PC-9 (cell line): ENCODE measurements around the gene BCL11B. TPM values are rescaled to one million over a fixed set of nuclear protein-coding genes. Genes with fewer than 3 reads are reported as not detected.

Source experiments
- BruUV-seq: library from RNA; stranded (reverse); fragments of 400-500 nt; replicated peaks from 2 replicates; lab custom pipeline; 2021; lab: Mats Ljungman, UMichigan
- CTCF ChIA-PET: fragments of 300-600 bp; sonication (Branson Sonifier 250); formaldehyde crosslinking; loops from one replicate; lab custom pipeline; 2022; ENCODE audit warnings: antibody characterized with exemption; lab: Charles Lee
- POLR2A ChIA-PET: fragments of 300-600 bp; sonication (Branson Sonifier 250); formaldehyde crosslinking; loops from one replicate; lab custom pipeline; 2022; ENCODE audit warnings: antibody characterized with exemption; ENCODE audit not compliant: unreplicated experiment; lab: Charles Lee
- DNase-seq, 2 experiments: peaks; one replicate each; pipeline versions ENCODE4 v3.0.0 to v3.0.0-alpha.2; 2015 to 2022; ENCODE audit warnings: mixed read lengths in 1 of 2
- H2AFZ ChIP-seq: fragments of 200-600 bp; sonication (generic); 2 replicates; pipeline ENCODE4 v1.8.1; 2017; ENCODE audit warnings: antibody characterized with exemption
- H3F3A ChIP-seq: fragments of 200-600 bp; sonication (generic); 2 replicates; pipeline ENCODE4 v1.8.1; 2017; ENCODE audit warnings: antibody characterized with exemption, mild to moderate bottlenecking, low read depth; ENCODE audit not compliant: insufficient read depth
- H3K27ac ChIP-seq: fragments of 200-600 bp; sonication (generic); 2 replicates; pipeline ENCODE4 v1.6.1; 2016; ENCODE audit warnings: mixed run types
- H3K27me3 ChIP-seq: fragments of 200-600 bp; sonication (generic); 2 replicates; pipeline ENCODE4 v1.6.1; 2016; ENCODE audit warnings: low read depth, mixed run types; ENCODE audit not compliant: insufficient read depth
- H3K36me3 ChIP-seq: fragments of 200-600 bp; sonication (generic); 2 replicates; pipeline ENCODE4 v1.6.1; 2016; ENCODE audit warnings: low read depth, mixed run types
- H3K4me1 ChIP-seq: fragments of 200-600 bp; sonication (generic); replicated peaks from 2 replicates; pipeline ENCODE4 v1.6.1; 2016; ENCODE audit warnings: mixed run types; ENCODE audit not compliant: insufficient read depth
- H3K4me2 ChIP-seq: fragments of 200-600 bp; sonication (generic); 2 replicates; pipeline ENCODE4 v1.6.1; 2017; ENCODE audit warnings: mixed run types
- H3K4me3 ChIP-seq: fragments of 200-600 bp; sonication (generic); 2 replicates; pipeline ENCODE4 v1.6.1; 2016; ENCODE audit warnings: mixed run types
- H3K79me2 ChIP-seq: fragments of 200-600 bp; sonication (generic); 2 replicates; pipeline ENCODE4 v1.6.1; 2017; ENCODE audit warnings: low read depth, mixed run types
- H3K9me2 ChIP-seq: fragments of 200-600 bp; sonication (generic); 2 replicates; pipeline ENCODE4 v1.8.1; 2017; ENCODE audit warnings: mild to moderate bottlenecking; ENCODE audit not compliant: insufficient read depth
- H3K9me3 ChIP-seq: fragments of 200-600 bp; sonication (generic); 2 replicates; pipeline ENCODE4 v1.8.1; 2016; ENCODE audit warnings: low read depth; ENCODE audit not compliant: insufficient read depth
- H4K20me1 ChIP-seq: fragments of 200-600 bp; sonication (generic); 2 replicates; pipeline ENCODE4 v1.8.1; 2017; ENCODE audit not compliant: insufficient read depth
- EZH2 ChIP-seq: fragments of 200-600 bp; sonication (generic); IDR thresholded peaks from 2 replicates; pipeline ENCODE4 v1.8.0; 2017; ENCODE audit warnings: antibody characterized with exemption, low read depth
- intact Hi-C: fragments of 100-400 bp; cut with micrococcal nuclease; formaldehyde crosslinking; loops from one replicate; pipeline ENCODE4 v1.10.0; 2022; ENCODE audit not compliant: unreplicated experiment
- total RNA-seq: library from RNA; stranded (reverse); gene quantifications from 2 replicates; pipeline ENCODE4 v1.2.3, GENCODE V29; 2021
- TF ChIP-seq, protein P1 (sequence below): fragments of 200-600 bp; sonication (generic); conservative IDR thresholded peaks from 2 replicates; pipeline ENCODE4 v1.6.1; 2017; ENCODE audit warnings: mixed run types, antibody characterized with exemption, mild to moderate bottlenecking, moderate library complexity

Gene BCL11B
- total RNA-seq, 1 experiment from 2014 or later: not detected

DNA sequence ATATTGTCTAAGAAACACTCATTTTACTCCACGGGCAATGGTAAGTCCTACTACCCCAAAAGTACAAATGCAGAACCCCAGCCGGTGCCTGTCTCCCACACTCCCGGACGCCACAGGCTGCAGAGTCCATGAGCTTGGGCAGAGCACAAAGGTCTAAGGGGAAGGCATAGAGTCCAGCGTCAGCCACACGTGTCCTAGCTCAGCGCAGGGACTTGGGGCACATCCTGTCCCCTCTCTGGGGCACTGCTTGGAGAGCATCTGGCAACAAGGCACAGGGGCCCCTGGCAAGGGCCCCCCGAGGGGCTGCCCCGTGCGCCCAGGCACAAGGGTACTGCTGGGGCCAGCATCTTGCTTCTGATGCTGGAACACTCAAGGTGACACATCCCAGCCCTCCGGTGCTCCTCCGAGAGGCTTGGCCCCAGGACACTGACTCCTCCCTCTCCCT, 58.4 kb downstream of the BCL11B start:
- Histone ChIP-seq H3K79me2 (no peaks in the 10 kb centered on the region), H3K4me2 (no peak overlapping the region), H3K36me3 (no peaks in the 10 kb centered on the region), H3K4me3 (no peak overlapping the region), H3F3A (no peaks in the 10 kb centered on the region), H4K20me1 (no peaks in the 10 kb centered on the region), H3K4me1 (no peaks in the 10 kb centered on the region), H2AFZ (no peak overlapping the region), H3K27ac (no peak overlapping the region), H3K27me3 (peaks cover 48% of the 10 kb centered on the region), H3K9me3 (no peaks in the 10 kb centered on the region), H3K9me2 (no peaks in the 10 kb centered on the region)
- intact Hi-C loops: no loop called here
- no peak for DNase-seq
- TF ChIP-seq EZH2: no peak
- TF ChIP-seq, protein P1, sequence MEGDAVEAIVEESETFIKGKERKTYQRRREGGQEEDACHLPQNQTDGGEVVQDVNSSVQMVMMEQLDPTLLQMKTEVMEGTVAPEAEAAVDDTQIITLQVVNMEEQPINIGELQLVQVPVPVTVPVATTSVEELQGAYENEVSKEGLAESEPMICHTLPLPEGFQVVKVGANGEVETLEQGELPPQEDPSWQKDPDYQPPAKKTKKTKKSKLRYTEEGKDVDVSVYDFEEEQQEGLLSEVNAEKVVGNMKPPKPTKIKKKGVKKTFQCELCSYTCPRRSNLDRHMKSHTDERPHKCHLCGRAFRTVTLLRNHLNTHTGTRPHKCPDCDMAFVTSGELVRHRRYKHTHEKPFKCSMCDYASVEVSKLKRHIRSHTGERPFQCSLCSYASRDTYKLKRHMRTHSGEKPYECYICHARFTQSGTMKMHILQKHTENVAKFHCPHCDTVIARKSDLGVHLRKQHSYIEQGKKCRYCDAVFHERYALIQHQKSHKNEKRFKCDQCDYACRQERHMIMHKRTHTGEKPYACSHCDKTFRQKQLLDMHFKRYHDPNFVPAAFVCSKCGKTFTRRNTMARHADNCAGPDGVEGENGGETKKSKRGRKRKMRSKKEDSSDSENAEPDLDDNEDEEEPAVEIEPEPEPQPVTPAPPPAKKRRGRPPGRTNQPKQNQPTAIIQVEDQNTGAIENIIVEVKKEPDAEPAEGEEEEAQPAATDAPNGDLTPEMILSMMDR: no peak
- ChIA-PET POLR2A (no interaction called here), CTCF (no interaction called here)
- BruUV-seq: no TSS peak

DNA sequence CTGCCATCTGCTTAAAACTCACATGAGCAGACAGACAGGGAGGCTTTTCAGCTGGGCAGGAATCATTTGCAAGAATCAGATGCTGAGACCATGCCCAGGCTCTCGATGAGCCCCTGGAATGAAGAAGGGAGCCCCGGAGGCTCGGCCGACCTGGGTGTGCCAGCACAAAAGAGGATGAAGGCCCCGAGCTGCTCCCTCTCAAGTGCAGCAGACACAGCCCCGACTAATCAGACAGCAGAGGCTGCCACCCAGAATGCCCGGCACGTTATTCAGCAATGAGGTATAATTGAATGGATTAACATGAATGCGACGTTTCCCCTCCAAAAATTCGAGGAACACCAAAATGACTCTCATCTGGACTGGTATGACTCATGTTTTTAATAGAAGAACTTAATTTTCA, 58.9 kb downstream of the BCL11B start:
- no peak overlapping the region for H3K4me2 ChIP-seq
- H3K79me2 ChIP-seq: no peaks in the 10 kb centered on the region
- H3K36me3 ChIP-seq: no peaks in the 10 kb centered on the region
- no peaks in the 10 kb centered on the region for H3K4me1 ChIP-seq
- DNase-seq: no peak
- H3K27me3 ChIP-seq: peaks cover 51% of the 10 kb centered on the region
- no peaks in the 10 kb centered on the region for H3K9me3 ChIP-seq
- no TSS peak for BruUV-seq
- no peaks in the 10 kb centered on the region for H4K20me1 ChIP-seq
- H2AFZ ChIP-seq: no peak overlapping the region
- no peak overlapping the region for H3K4me3 ChIP-seq
- TF ChIP-seq EZH2: no peak
- TF ChIP-seq, protein P1: no peak
- no peak overlapping the region for H3K27ac ChIP-seq
- H3F3A ChIP-seq: no peaks in the 10 kb centered on the region
- H3K9me2 ChIP-seq: no peaks in the 10 kb centered on the region
- intact Hi-C loops: no loop called here
- POLR2A ChIA-PET: no interaction called here
- CTCF ChIA-PET: no interaction called here

DNA sequence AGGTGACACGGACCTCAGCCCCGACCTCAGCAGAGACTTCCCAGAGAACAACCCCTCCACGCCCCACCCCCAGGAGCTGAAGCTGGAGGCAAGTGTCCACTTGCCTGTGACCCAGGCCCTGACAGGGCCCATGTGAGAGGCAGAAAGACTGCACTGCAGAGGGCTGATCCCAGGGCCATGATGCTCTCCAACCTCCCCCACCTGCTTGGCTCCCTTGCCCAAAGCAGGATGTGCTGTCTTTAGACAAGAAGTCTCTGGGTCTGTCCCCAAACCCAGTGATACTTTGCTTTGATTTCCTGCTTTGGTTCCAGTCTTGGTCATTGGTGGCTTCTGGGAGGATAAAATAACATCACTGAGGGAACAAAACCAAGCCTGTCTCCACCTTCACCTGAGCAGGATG, 59.4 kb downstream of the BCL11B start:
- Histone ChIP-seq H3F3A (no peaks in the 10 kb centered on the region), H3K9me2 (no peaks in the 10 kb centered on the region), H3K36me3 (no peaks in the 10 kb centered on the region), H3K79me2 (no peaks in the 10 kb centered on the region), H3K4me3 (no peak overlapping the region), H3K27ac (no peak overlapping the region), H2AFZ (no peak overlapping the region), H3K9me3 (no peaks in the 10 kb centered on the region), H3K4me1 (no peaks in the 10 kb centered on the region), H3K4me2 (no peak overlapping the region), H4K20me1 (no peaks in the 10 kb centered on the region), H3K27me3 (peaks cover 54% of the 10 kb centered on the region)
- ChIA-PET POLR2A (no interaction called here), CTCF (no interaction called here)
- TF ChIP-seq, protein P1: no peak
- no peak for TF ChIP-seq EZH2
- no TSS peak for BruUV-seq
- DNase-seq: no peak
- intact Hi-C loops: no loop called here
